KBM-7 (cell line): Measurements from ENCODE around the gene ENOX2.

ENCODE experiments used
- DNase-seq: peaks from one replicate; pipeline ENCODE4 v3.0.0-alpha.2; 2015
- in situ Hi-C: fragments of 300-500 bp; cut with MboI; formaldehyde crosslinking; loops from 2 replicates; pipeline ENCODE4 v1.14.3; 2020; ENCODE audit warnings: low sequenced_read_pairs, low pct_unique_long_range_greater_than_20kb, mixed read lengths

ENOX2 gene

DNA sequence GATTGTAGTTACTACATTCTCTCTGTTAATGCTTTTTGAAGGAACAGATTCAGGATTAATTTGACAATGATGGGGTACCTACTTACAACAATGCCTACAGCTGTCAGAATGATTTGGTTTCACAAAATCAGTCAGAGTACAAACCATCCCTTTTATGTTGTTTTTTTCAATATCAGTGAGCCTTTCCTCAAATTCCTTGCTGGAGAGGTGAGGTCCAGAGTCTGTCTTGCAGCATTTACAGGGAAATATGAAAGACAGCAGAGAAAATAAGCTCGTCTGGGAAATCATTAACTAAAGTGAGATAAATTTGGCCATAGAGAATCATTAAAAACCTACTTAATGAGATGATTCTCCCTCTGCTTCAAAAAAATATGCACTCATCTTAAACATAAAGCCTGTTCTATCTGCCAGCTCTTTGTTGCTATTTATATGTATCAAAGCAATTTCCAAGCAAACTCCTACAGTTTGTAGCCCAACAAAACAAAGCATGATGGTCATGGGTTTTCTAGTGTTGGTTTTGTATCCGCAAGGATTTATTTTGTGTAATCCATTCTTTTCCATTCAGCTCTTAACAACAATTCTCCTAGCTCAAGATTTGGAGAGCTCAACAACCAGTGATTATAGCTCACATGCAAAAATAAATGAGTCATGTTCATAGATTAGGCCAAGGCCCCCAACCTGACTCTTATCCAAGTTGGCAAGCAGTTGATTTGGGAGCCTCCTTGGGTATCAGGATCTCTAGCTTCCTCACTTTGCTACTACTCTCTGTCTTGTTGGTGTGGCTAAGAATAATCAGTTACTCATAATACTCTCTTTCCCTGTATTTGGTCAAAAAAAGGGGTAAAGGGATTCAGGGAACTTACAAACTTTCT lies 222.6 kb downstream of the ENOX2 start:
- no peak for DNase-seq
- in situ Hi-C loops, result no loop called here

DNA sequence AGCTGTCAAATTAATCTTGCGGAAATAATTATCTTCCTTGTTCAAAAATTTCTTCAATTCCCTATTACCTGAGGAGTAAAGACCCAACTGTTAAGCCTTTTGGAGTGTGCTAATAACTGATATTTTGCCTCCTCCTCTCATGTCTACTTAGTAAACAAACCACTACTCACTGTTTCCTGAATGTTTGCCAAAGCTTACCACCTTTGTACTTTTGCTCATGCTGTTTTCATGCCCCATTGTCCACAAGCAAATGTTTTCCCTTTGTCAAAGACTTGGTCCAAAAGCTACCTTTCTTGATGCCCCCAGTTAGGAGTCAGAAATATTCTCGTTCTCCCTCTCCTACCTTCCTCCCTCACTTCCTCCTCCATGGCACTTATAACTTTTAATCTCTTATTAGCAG lies 226.1 kb downstream of the ENOX2 start:
- in situ Hi-C loops, result no loop called here
- DNase-seq, result no peak

DNA sequence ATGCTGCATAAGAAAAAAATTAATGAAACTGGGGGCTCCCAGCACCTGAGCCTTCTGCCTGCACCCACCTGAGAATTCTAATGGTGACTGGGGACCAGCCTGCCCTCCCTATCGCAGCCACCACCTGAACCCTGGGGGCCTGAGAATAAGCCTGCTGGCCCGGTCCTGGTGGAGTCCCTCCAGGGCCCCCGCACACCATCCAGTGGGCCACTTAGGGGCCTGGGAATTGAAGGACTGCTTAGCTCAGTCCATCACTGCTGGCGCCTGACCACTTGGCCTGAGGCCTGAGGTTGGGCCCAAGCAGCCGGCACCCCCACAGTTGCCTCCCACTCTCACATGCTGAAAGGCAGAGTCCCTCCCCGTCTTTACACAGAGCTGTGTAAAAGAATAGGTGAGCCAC lies 230.8 kb downstream of the ENOX2 start:
- in situ Hi-C loops, result no loop called here
- no peak for DNase-seq

DNA sequence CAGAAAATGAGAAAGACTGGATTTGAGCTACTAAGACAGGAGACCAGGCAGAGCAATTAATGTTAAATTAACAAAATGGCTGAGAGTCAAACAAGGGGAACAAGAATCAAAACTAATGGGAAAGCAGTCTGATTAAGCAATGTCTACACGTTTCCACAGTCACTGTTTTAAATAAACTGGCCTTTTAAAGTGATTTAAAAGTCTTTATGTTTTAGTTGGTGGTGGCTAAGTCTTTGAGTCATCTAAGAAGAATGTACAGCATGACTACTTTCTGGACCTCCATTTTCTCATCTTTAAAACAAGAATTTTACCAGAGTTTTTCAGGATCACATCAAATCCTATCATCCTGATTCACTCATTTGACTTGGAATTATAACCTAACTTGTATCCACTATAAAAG lies 233.8 kb downstream of the ENOX2 start:
- in situ Hi-C loops, result no loop called here
- DNase-seq, result no peak

DNA sequence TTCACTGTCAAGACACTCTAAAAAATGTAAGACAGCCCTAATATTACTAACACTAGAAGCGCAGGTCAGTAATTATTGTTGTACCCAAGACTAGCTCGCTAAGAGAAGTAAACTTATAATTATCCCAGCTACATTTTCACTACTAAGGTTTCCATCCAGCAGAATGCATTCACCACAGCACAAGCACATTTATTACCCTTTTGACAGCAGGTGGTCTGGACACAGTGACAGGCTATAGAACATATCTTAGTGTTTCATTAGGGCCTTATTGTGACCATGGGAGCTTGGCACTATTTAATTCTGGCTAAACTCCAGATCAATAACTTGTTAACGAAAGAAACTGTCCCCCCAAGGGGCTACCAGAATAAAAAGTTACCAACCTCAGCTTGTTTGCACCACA lies 237.7 kb downstream of the ENOX2 start:
- no peak for DNase-seq
- in situ Hi-C loops, result no loop called here

DNA sequence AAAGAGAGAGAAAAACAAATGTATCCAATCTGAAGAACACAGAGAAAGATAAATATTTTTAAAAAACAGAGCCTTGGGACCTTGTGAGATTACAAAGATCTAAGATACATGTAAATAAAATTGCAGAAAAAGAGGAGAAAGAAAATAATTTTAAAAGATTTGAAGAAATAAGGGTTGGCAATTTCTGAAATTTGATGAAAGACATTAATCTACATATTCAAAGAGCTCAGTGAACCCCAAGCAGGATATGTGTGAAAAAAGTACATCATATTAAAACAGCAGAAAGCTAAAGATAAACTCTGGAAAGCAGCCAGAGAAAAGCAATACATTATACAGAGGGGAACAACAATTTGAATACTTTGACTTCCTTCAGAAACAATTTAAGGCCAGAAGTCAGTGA lies 244.7 kb downstream of the ENOX2 start:
- in situ Hi-C loops, result no loop called here

DNA sequence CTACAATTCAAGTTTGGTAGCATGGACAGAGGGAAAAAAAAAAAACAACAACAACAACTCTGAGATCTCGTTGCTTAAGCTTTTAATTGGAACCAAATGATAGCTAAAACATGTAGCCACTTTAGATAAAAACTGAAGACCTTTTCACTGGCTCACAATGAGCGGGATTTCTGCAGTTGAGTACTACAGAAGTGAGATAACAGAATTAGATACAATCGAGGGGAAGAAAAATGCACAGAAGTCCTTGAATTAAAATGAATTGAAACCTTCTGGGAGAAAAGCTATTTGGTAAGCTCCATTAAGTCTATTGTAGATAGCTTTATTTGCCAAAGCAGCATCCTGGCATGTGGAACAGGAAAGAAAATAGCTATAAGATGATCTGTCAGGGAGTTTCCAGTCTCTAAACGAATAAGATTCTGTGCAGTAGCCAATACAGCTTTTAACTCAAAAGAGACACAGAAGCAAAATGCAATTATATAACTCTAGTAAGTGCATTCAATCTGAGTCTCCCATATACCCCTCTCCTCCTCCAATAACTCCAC lies 248.5 kb downstream of the ENOX2 start:
- no peak for DNase-seq
- in situ Hi-C loops, result no loop called here

More for the DNA sequence above, 244.7 kb downstream of the ENOX2 start:
- no peak for DNase-seq

DNA sequence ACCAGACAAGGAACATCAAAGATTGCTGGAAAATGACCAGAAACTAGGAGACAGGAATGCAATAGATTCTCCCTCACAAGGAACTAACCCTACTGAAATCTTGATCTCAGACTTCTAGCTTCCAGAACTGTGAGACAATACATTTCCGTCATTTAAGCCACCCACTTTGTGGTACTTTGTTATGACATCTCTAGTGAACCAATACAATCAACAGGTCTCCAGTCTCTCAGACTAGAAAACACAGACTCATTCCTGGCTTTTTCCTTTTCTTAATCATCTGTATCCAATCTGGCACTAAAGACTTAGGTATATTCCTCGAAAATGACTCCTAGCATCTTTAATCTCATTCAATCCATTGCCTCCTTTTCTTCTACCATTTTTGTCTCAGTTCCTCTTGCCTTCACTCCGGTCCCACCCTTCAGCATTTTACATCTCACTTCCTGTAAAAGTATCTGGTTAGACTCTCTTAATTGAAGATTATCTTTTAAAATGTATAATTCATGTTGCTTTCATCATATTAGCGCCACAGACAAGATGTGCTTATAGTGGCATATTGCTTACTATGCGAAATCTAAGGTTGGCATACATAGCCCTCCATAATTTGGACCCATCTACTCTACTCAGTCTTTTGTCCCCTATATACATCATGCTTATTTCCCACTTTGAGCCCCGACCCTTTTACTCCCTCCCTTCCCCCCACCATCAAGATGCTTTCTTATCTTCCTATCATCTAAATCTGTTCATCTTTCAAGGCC lies 250.0 kb downstream of the ENOX2 start:
- in situ Hi-C loops, result no loop called here
- DNase-seq, result no peak

DNA sequence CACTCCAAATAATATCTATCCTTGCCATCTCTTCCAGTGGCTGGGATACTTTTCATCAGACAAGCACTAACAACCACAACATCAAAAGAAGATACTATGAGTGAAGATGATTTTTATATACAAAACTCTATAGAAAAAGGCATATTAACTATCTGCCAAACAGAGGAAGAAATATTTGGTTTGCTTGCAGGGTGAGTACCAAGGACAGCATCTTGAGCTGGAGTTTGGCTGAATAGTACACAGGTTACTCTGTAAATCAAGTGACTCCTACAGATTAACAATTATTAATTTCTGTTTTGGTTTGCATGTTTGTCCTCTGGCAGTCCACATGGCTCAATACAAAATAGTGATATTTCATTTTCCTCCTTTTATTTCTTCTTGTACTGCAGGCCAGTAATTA lies 253.3 kb downstream of the ENOX2 start:
- in situ Hi-C loops, result no loop called here
- DNase-seq, result no peak

DNA sequence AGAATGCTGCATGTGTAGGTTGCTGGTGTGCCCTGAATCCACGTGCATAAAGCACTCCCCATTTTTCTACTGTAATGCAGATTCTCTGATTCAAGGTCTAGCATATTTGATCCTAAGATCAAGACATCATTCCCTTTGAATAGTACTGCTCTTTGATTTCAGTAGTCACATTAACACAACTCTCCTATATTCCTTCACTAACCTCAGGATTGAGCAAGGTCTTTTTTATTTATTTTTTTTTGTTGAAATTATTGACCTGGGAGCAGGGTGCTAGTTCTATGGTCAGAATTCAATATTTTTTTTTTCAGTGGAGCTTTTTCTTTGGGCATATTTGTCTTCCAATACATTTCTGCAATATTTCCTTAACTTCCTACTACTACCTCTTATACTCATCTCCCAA lies 255.5 kb downstream of the ENOX2 start:
- DNase-seq, result no peak
- in situ Hi-C loops, result no loop called here

DNA sequence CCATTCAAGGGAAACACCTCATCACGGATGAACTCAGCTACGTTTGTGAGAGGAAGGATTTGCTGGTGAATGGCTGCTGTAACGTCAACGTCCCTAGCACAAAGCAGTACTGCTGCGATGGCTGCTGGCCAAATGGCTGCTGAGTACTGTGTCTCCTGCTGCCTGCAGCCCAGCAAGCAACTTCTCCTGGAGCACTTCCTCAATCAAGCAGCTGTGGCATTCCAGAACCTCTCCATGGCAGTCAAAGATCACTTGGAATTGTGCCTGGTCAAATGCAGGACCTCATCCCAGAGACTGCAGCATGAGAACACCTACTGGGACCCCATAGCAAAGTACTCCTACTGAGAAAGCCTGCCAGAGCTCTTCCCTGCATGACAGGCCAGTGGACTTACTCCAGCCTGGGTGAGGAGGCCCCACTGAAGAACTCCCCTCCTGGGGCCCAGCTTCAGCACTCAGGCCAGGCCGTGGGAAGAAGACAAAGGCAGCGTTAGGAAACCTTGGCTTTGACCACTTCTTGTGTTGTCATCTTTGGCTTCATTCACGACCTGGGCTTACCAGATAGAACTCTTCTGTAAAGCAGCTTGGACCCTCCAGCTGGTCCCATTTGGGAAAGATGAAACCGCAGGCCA lies 256.9 kb downstream of the ENOX2 start:
- in situ Hi-C loops, result no loop called here

DNA sequence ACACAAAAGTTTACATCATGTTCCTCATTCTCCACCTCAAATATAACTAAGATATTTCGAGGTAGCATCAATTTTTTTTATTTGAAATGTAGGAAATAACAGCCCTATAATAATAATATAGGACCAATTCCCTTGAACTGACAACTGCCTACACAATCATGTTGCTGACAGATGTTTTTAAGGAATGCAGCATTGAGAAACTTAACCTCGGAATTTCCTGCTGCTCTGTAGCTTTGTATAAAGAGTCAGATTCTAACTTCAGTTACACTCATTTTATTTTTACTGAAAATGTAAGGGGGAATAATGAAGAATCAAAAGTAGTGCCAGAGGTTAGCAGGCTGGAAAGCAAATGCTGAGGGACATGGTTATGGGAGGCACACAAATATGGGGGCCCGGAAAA lies 265.4 kb downstream of the ENOX2 start:
- DNase-seq, result no peak
- in situ Hi-C loops, result no loop called here

More for the DNA sequence above, 256.9 kb downstream of the ENOX2 start:
- no peak for DNase-seq

DNA sequence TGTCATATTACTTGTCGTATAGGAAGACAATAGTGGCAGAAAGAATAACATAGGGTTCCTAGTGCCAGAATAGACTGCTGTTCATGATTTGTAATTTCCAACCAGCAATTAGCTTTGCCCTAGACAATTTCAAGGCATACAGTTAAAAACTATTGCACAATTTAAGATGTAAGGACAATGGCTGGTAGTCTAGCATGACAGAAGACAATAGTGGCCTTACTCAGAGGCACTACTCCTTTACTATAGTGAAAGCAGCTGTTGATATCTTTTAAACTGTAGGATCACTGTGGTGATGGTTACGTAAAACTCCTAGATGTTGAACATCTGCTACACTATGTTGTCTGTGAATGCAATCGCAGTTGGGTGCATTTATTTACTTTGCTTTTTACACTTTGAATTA lies 266.7 kb downstream of the ENOX2 start:
- in situ Hi-C loops, result no loop called here
- no peak for DNase-seq

DNA sequence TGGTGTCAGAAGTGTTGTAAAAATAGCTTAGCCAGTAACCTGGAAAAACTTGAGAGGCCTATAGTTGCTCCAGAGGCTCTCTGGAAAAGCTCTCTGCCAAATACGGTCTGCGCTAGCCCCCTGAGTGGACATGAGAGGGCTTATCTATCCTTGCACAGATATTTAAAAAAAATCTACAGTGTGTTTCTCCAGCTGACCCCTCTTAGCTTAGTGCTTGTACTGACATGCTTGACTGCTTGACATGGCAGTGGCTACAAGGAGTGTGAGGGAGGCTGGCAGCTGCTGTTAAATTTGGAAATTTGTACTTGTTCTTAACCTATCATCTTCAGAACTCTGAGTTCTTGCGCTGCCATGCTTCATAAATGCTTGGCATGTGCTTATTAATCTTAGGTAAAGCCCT lies 272.0 kb downstream of the ENOX2 start:
- no peak for DNase-seq
- in situ Hi-C loops, result no loop called here

DNA sequence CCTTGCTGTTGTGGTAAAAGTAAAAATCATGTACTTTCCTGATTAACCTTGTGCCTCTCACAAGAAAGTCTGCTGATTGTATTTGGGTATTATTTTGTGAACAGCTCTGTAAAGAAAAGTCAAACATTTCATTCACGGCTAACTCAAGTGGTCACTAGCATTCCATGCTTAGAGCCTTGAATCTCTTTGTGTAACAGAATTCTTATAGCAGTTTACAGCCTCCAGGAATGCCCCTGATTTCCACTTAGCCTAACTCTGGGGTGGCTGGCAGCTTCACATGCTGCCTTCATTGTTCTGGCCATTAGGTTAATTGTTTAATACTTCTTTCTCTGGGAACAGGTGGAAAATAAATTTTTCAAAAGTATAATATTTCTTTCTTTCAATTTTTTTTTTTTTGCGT lies 274.5 kb downstream of the ENOX2 start:
- in situ Hi-C loops, result no loop called here
- DNase-seq, result no peak

DNA sequence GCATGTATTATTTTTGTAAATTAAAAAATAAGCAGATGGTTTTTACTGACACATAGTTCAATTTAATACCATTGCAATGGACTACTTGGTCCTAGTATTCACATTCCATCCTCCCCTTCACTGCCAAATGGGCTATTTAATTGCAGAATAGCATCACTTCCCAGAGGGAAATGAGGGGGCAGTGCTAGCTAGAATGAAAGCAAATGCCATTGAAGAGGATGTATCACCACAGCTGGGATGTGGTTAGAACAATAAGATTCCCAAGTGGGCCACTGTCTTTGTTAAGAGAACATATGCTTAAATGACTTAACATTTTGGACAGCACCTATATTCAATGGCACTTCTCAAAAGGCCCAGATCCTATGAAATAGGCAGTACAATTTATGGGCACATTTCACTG lies 276.5 kb downstream of the ENOX2 start:
- in situ Hi-C loops, result no loop called here
- no peak for DNase-seq

DNA sequence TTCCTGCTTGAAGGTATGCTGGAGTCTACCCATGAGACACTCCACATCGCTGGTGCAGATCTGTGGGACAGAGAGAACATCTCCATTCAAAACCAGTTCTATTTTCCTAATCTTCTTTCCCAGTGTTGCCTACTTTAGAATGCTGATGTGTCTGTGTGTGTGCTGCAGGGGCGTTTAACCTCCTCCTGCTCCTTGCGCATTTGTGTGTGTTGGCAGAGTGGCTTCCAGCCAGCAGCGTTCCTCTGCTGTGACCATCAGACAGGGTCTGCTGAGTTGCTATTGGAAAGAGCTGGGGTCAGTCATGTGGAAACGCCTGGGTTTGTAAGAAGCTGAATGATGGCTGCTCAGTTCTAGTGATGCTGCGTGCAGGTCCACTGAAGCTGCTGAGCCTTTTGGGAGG lies 277.6 kb downstream of the ENOX2 start:
- in situ Hi-C loops, result no loop called here
- DNase-seq, result no peak

DNA sequence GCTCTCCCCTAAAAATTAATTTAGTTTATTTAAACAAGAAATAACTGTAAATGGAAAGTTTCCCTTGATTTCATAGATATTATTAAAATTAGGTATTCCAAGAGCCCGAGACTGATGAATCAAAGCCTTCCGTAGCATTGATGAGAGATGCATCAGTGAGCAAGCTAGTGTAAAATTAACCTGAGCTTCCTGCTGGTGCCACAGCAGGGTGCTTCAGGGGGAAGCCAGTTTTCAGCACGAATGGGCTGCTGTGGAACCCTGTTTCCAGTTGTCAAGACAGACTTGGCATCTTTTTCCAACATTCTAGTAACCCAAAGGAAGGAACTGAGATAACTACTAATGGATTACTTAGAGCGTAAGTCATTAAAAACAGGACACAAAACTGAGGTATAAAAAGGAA lies 279.5 kb downstream of the ENOX2 start:
- DNase-seq, result no peak
- in situ Hi-C loops, result no loop called here

DNA sequence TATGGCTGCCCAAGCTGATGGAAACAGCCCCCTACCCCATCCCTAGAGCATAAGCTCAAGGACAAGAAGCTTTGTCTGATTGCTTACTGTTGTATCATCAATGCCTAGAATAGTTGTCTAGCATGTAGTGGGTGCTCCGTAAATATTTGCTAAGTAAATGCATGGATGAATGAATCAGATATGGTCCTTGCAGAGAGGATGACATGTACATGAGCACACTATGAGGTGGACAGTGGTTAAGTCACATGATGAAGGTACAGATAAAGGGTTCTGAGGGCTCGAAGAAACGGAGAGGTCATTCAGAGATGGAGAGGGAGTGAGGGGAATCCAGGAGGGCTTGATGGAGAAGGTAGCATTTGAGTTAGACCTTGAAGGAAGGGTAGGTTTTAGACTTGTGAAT lies 287.1 kb downstream of the ENOX2 start:
- in situ Hi-C loops, result no loop called here
- no peak for DNase-seq

DNA sequence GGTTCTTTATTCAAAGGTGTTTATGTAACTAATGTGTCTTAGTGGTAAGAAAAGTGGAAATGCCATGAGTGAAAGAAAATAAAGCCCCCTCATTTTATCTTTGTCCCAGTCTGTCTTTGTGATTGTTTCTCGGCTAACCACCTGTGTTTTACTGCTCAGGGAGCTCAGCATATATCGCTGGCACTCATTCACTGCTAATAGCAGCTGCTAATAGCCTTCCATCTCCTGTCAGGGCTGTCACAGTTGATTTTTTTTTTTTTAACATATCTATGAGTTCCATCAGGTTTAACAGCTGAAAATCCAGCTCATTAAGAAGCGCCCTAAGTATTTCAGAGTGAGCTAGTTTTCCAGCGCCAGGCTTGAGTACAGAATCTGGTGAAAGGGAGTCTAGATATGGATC lies 295.6 kb downstream of the ENOX2 start:
- no peak for DNase-seq
- in situ Hi-C loops, result no loop called here
